Endothelial cell of umbilical vein (primary cell): ENCODE measurements around the gene CLIP4. TPM values are rescaled to one million over a fixed set of nuclear protein-coding genes. Genes with fewer than 3 reads are reported as not detected.

ENCODE experiments used
- BruUV-seq: library from RNA; stranded (reverse); fragments of 400-500 nt; replicated peaks from 2 replicates; lab custom pipeline; 2021; lab: Mats Ljungman, UMichigan
- CTCF ChIA-PET: fragments of 300-600, 350-600 bp; sonication (Branson Sonifier 250); formaldehyde crosslinking; loops from one replicate; lab custom pipeline; 2021; ENCODE audit warnings: antibody characterized with exemption, inconsistent platforms; lab: Charles Lee
- POLR2A ChIA-PET: fragments of 300-600, 350-600 bp; sonication (Branson Sonifier 250); formaldehyde crosslinking; loops from one replicate; lab custom pipeline; 2021; ENCODE audit warnings: antibody characterized with exemption, inconsistent platforms; lab: Charles Lee
- DNase-seq: peaks from one replicate; pipeline ENCODE4 v3.0.0-alpha.2; 2011; ENCODE audit warnings: low read depth, low spot score
- FAIRE-seq: peaks from 2 replicates; lab custom pipeline; 2011; peaks lifted over from hg19 to GRCh38; lab: Jason Lieb, UNC
- H2AFZ ChIP-seq: 2 replicates; pipeline ENCODE4 v1.6.0; 2012; ENCODE audit warnings: low read depth, low read length, control low read depth, inconsistent platforms
- H3K27ac ChIP-seq: 2 replicates; pipeline ENCODE4 v1.5.1; 2011; ENCODE audit warnings: low read depth, mild to moderate bottlenecking, control low read depth, low read length, moderate library complexity; ENCODE audit not compliant: insufficient read depth
- H3K27me3 ChIP-seq, 2 experiments: 2 replicates each; pipeline versions ENCODE4 v1.6.0 to v1.6.1; 2011; ENCODE audit warnings: low read length in 2 of 2, mixed read lengths in 1 of 2; ENCODE audit not compliant: control insufficient read depth in 2 of 2, insufficient read depth in 2 of 2
- H3K36me3 ChIP-seq, 2 experiments: 2 replicates in 1 of 2; 3 replicates in 1 of 2; pipeline ENCODE4 v1.5.1; 2011; ENCODE audit warnings: low read length in 2 of 2, mild to moderate bottlenecking in 1 of 2, moderate library complexity in 1 of 2; ENCODE audit not compliant: control insufficient read depth in 2 of 2, insufficient read depth in 2 of 2; ENCODE audit errors: extremely low read depth in 1 of 2
- H3K4me1 ChIP-seq: 3 replicates; pipeline ENCODE4 v1.5.1; 2011; ENCODE audit warnings: mild to moderate bottlenecking, low read length; ENCODE audit not compliant: control insufficient read depth, insufficient read depth; ENCODE audit errors: extremely low read depth
- H3K4me2 ChIP-seq: 2 replicates; pipeline ENCODE4 v1.6.1; 2011; ENCODE audit warnings: low read length, control low read depth, mixed read lengths; ENCODE audit not compliant: insufficient read depth
- H3K4me3 ChIP-seq, 3 experiments: fragments of 200-600 bp in 1 of 3; sonication (generic), shearing (Covaris generic) in 1 of 3; replicated peaks in 1 of 3; 2 replicates each; pipeline ENCODE4 v1.5.1; 2011 to 2016; ENCODE audit warnings: control low read depth in 3 of 3, low read length in 3 of 3, mild to moderate bottlenecking in 2 of 3, inconsistent platforms in 1 of 3, low read depth in 1 of 3, moderate library complexity in 1 of 3; ENCODE audit not compliant: insufficient read depth in 1 of 3
- H3K79me2 ChIP-seq: 2 replicates; pipeline ENCODE4 v1.6.0; 2012; ENCODE audit warnings: low read length, inconsistent platforms; ENCODE audit not compliant: control insufficient read depth, insufficient read depth
- H3K9ac ChIP-seq: replicated peaks from 2 replicates; pipeline ENCODE3; 2011; ENCODE audit warnings: low read length, control low read depth; ENCODE audit not compliant: insufficient read depth; ENCODE audit errors: extremely low read depth
- H3K9me1 ChIP-seq: replicated peaks from 3 replicates; pipeline ENCODE4 v1.6.0; 2011; ENCODE audit warnings: mild to moderate bottlenecking, low read length; ENCODE audit not compliant: control insufficient read depth, insufficient read depth; ENCODE audit errors: extremely low read depth
- H3K9me3 ChIP-seq: replicated peaks from 2 replicates; pipeline ENCODE4 v1.5.1; 2012; ENCODE audit warnings: low read length, inconsistent platforms; ENCODE audit not compliant: control insufficient read depth, insufficient read depth
- H4K20me1 ChIP-seq: replicated peaks from 2 replicates; pipeline ENCODE3; 2011; ENCODE audit warnings: mild to moderate bottlenecking, low read length; ENCODE audit not compliant: control insufficient read depth, insufficient read depth; ENCODE audit errors: extremely low read depth
- CTCF ChIP-seq, 2 donors: IDR thresholded peaks; 1 replicate in 1 of 2; 2 replicates in 1 of 2; pipeline ENCODE4 v1.5.1; 2011; ENCODE audit warnings: low read length in 2 of 2, mild to moderate bottlenecking in 2 of 2, moderate library complexity in 2 of 2, control low read depth in 1 of 2, inconsistent platforms in 1 of 2, low read depth in 1 of 2; ENCODE audit not compliant: insufficient read depth in 1 of 2; ENCODE audit errors: extremely low read depth in 1 of 2
- EZH2 ChIP-seq: IDR thresholded peaks from 2 replicates; pipeline ENCODE4 v1.6.1; 2012; ENCODE audit warnings: borderline replicate concordance, low read depth, mild to moderate bottlenecking, moderate library complexity, low read length, inconsistent platforms; ENCODE audit not compliant: severe bottlenecking
- FOS ChIP-seq: IDR thresholded peaks from 2 replicates; pipeline ENCODE4 v1.6.1; 2011; ENCODE audit warnings: mild to moderate bottlenecking, low read length, moderate library complexity, borderline replicate concordance; ENCODE audit not compliant: insufficient read depth
- GATA2 ChIP-seq: IDR thresholded peaks from 2 replicates; pipeline ENCODE4 v1.7.0; 2011; ENCODE audit warnings: low read depth, mild to moderate bottlenecking, moderate library complexity, mixed read lengths, low read length; ENCODE audit not compliant: insufficient read length, insufficient read depth
- JUN ChIP-seq: IDR thresholded peaks from 2 replicates; pipeline ENCODE4 v1.6.1; 2011; ENCODE audit warnings: borderline replicate concordance, low read depth; ENCODE audit not compliant: insufficient read length, insufficient read depth
- MAX ChIP-seq: IDR thresholded peaks from 2 replicates; pipeline ENCODE4 v1.6.1; 2011; ENCODE audit not compliant: insufficient read depth, insufficient read length
- MYC ChIP-seq: IDR thresholded peaks from one replicate; pipeline ENCODE4 v1.6.1; 2011; ENCODE audit warnings: mild to moderate bottlenecking, low read depth, low read length
- POLR2A ChIP-seq: IDR thresholded peaks from 2 replicates; pipeline ENCODE4 v1.6.1; 2012; ENCODE audit warnings: low read depth, mild to moderate bottlenecking, control low read depth, low read length
- POLR2AphosphoS5 ChIP-seq: IDR thresholded peaks from 2 replicates; pipeline ENCODE4 v1.6.1; 2012; ENCODE audit warnings: low read depth, mild to moderate bottlenecking, control low read depth, low read length, moderate library complexity; ENCODE audit not compliant: insufficient read depth
- dilution Hi-C: fragments of 300-500 bp; cut with MboI; formaldehyde crosslinking; loops from one replicate; pipeline ENCODE4 v1.15.0; 2019; ENCODE audit warnings: low sequenced_read_pairs; ENCODE audit not compliant: extremely low pct_ligation_motif_present
- intact Hi-C: fragments of 100-400 bp; cut with micrococcal nuclease; formaldehyde crosslinking; loops from one replicate; pipeline ENCODE4 v1.10.0; 2022
- polyA plus RNA-seq, 4 experiments: library from polyadenylated mRNA; depleted of rRNA in 3 of 4; stranded (reverse) in 3 of 4; unstranded in 1 of 4; fragments of >200 nt; gene quantifications; 2 replicates each; pipeline versions ENCODE4 v1.2.1 to v1.2.3, GENCODE V29; 2011 to 2012; ENCODE audit warnings: missing spikeins in 1 of 4
- total RNA-seq: library from RNA; stranded (reverse); gene quantifications from 2 replicates; pipeline ENCODE4 v1.2.3, GENCODE V29; 2021

The CLIP4 gene
- total and polyA plus RNA-seq, 2 donors (not counting 3 experiments of a cell fraction or from before 2014, with no cell fraction given) = 9.2 to 24.0 TPM

GRCh38 chr2:29070526-29070925 lies 44.7 kb upstream of the CLIP4 start:
- H3K27me3 ChIP-seq = peaks cover 0 to 3% of the 10 kb centered on the region in 2 experiments
- H3K79me2 ChIP-seq = no peaks in the 10 kb centered on the region
- H3K9me1 ChIP-seq = no peaks in the 10 kb centered on the region
- no TSS peak for BruUV-seq
- DNase-seq = no peak
- H2AFZ ChIP-seq = no peak overlapping the region
- ChIA-PET POLR2A (no interaction called here), CTCF (no interaction called here)
- FAIRE-seq = no peak
- no peaks in the 10 kb centered on the region for H4K20me1 ChIP-seq
- H3K4me1 ChIP-seq = no peaks in the 10 kb centered on the region
- no peaks in the 10 kb centered on the region for H3K36me3 ChIP-seq
- dilution Hi-C loops (no loop called here), intact Hi-C loops (no loop called here)
- H3K9ac ChIP-seq = no peak overlapping the region
- H3K9me3 ChIP-seq = no peaks in the 10 kb centered on the region
- TF ChIP-seq POLR2AphosphoS5 = no peak
- TF ChIP-seq MAX = no peak
- no peak for TF ChIP-seq POLR2A
- no peak for TF ChIP-seq JUN
- no peak for TF ChIP-seq MYC
- TF ChIP-seq CTCF (IDR thresholded peaks at IDR 0.05; ENCODE audit: extremely low read depth in 1 of 2, insufficient read depth in 1 of 2, low read depth in 1 of 2, low read length in 2 of 2) = no peak
- TF ChIP-seq GATA2 = no peak
- TF ChIP-seq FOS = no peak
- no peak for TF ChIP-seq EZH2
- H3K27ac ChIP-seq = no peak overlapping the region
- no peak overlapping the region for H3K4me2 ChIP-seq
- H3K4me3 ChIP-seq = no peak overlapping the region
